ENCODE results near the gene CAPZB.

- TF ChIP-seq EZH2 (IDR thresholded peaks at IDR 0.05; ENCODE audit: insufficient read depth, poor library complexity, severe bottlenecking) (no peak), EZH2phosphoT487 (IDR thresholded peaks at IDR 0.05; ENCODE audit: insufficient read depth, low read depth) (no peak)
Observed at GRCh38 chr1:19521411-19521810, 36.1 kb upstream of the CAPZB start.
